ENCODE results near the gene RPL18A.

The RPL18A gene

GRCh38 chr19:17841810-17842662 lies 17.7 kb upstream of the RPL18A start:
- peak; percentile 44 to 61 for DNase-seq

- DNase-seq = no peak
Observed at GRCh38 chr19:17842663-17843291, 16.9 kb upstream of the RPL18A start.

GRCh38 chr19:17843292-17843827 lies 16.4 kb upstream of the RPL18A start:
- DNase-seq = no peak

GRCh38 chr19:17843908-17844490 lies 15.7 kb upstream of the RPL18A start:
- DNase-seq = no peak

GRCh38 chr19:17846146-17846545 lies 13.6 kb upstream of the RPL18A start:
- no peak for DNase-seq

- no peak for DNase-seq
Observed at GRCh38 chr19:17847538-17848366, 12.0 kb upstream of the RPL18A start, which contains the start of gene JAK3. Gene JAK3 (minus strand): TSS chr19:17847982. CDS start chr19:17844417, 3,565 bp downstream.

GRCh38 chr19:17848595-17849292 lies 11.0 kb upstream of the RPL18A start:
- no peak for DNase-seq

- no peak for DNase-seq
Observed at GRCh38 chr19:17854061-17854460, 5.6 kb upstream of the RPL18A start.

GRCh38 chr19:17855280-17856152 lies 4.2 kb upstream of the RPL18A start:
- DNase-seq = peak; percentile 8 to 48

- no peak for DNase-seq
Observed at GRCh38 chr19:17860331-17860992, 752 bp downstream of the RPL18A start.

- no peak for DNase-seq
Observed at GRCh38 chr19:17860993-17861360, 1.3 kb downstream of the RPL18A start.

- no peak for DNase-seq
Observed at GRCh38 chr19:17861542-17862402, 2.1 kb downstream of the RPL18A start.

- no peak for DNase-seq
Observed at GRCh38 chr19:17862711-17863519, 3.2 kb downstream of the RPL18A start.

GRCh38 chr19:17863520-17864182 lies 3.9 kb downstream of the RPL18A start:
- no peak for DNase-seq

GRCh38 chr19:17865364-17866311 lies 5.9 kb downstream of the RPL18A start:
- no peak for DNase-seq

- DNase-seq = no peak
Observed at GRCh38 chr19:17866312-17866963, 6.7 kb downstream of the RPL18A start.
